ENCODE measurements around the gene RHEX. TPM values are rescaled to one million over a fixed set of nuclear protein-coding genes. Genes with fewer than 3 reads are reported as not detected.
A peak's percentile ranks its signal among the peaks of the same experiment; 100 is the strongest.

The RHEX gene
- total RNA-seq, 1 donor from 2014 or later, result not detected

- H3K4me3 ChIP-seq, result no peak overlapping the region
- H3K79me2 ChIP-seq (ENCODE audit: low read depth), result no peaks in the 10 kb centered on the region
- peaks cover 6% of the 10 kb centered on the region for H3K9me3 Mint-ChIP-seq
- no peak overlapping the region for H3K4me2 ChIP-seq
- no peak for TF ChIP-seq EZH2 (IDR thresholded peaks at IDR 0.05)
- no peak for TF ChIP-seq CTCF (IDR thresholded peaks at IDR 0.05)
- no peaks in the 10 kb centered on the region for H3K36me3 Mint-ChIP-seq
- peaks cover 51% of the 10 kb centered on the region for H3K27me3 ChIP-seq
- no peak overlapping the region for H3K4me3 Mint-ChIP-seq
- H3K4me1 ChIP-seq, result peaks cover 6% of the 10 kb centered on the region
- no peak overlapping the region for H3K9ac ChIP-seq
- no peak overlapping the region for H3K27ac ChIP-seq
- DNase-seq (ENCODE audit: low spot score), result no peak
- peaks cover 44% of the 10 kb centered on the region for H3K27me3 Mint-ChIP-seq (ENCODE audit: insufficient read depth, low read depth)
- H2AFZ ChIP-seq (replicated peaks), result no peak overlapping the region
- H3K9me3 ChIP-seq (ENCODE audit: low read depth), result peaks cover 1% of the 10 kb centered on the region
- H4K20me1 ChIP-seq (ENCODE audit: low read depth), result no peaks in the 10 kb centered on the region
- H3K36me3 ChIP-seq, result no peaks in the 10 kb centered on the region
- no peak overlapping the region for H3K27ac Mint-ChIP-seq
- H3F3A ChIP-seq (ENCODE audit: low read depth), result peaks cover 4% of the 10 kb centered on the region
- H3K4me1 Mint-ChIP-seq, result peaks cover 27% of the 10 kb centered on the region
These were observed 62.0 kb downstream of the RHEX start for GRCh38 chr1:206114692-206115640.

GRCh38 chr1:206115791-206116190 is 62.8 kb downstream of the RHEX start:
- TF ChIP-seq EZH2 (IDR thresholded peaks at IDR 0.05) (no peak), CTCF (IDR thresholded peaks at IDR 0.05) (no peak), EZH2phosphoT487 (IDR thresholded peaks at IDR 0.05) (no peak)
- Histone ChIP-seq H3K79me2 (ENCODE audit: low read depth) (no peaks in the 10 kb centered on the region), H3K36me3 (no peaks in the 10 kb centered on the region), H3K4me3 (no peak overlapping the region), H2AFZ (replicated peaks) (no peak overlapping the region), H3K9me3 (ENCODE audit: low read depth) (peaks cover 10% of the 10 kb centered on the region), H3K27me3 (peaks cover 54% of the 10 kb centered on the region), H3K27ac (no peak overlapping the region), H3K9ac (no peak overlapping the region), H4K20me1 (ENCODE audit: low read depth) (no peaks in the 10 kb centered on the region), H3F3A (ENCODE audit: low read depth) (peaks cover 4% of the 10 kb centered on the region), H3K4me1 (peaks cover 6% of the 10 kb centered on the region), H3K4me2 (no peak overlapping the region)
- Mint-ChIP-seq H3K4me3 (peak overlapping the region; percentile 20), H3K9me3 (peaks cover 12% of the 10 kb centered on the region), H3K27me3 (ENCODE audit: insufficient read depth, low read depth) (peaks cover 40% of the 10 kb centered on the region), H3K4me1 (peaks cover 27% of the 10 kb centered on the region), H3K27ac (peak overlapping the region; percentile 31), H3K36me3 (no peaks in the 10 kb centered on the region)
- no peak for DNase-seq (ENCODE audit: low spot score)

- peak overlapping the region; percentile 100 for H3K4me2 ChIP-seq
- peaks cover 37% of the 10 kb centered on the region for H3K27me3 Mint-ChIP-seq (ENCODE audit: insufficient read depth, low read depth)
- peaks cover 27% of the 10 kb centered on the region for H3K4me1 Mint-ChIP-seq
These were observed 63.4 kb downstream of the RHEX start for GRCh38 chr1:206116191-206116872.

More at GRCh38 chr1:206116191-206116872, 63.4 kb downstream of the RHEX start:
- Mint-ChIP-seq H3K27ac (no peak overlapping the region), H3K36me3 (no peaks in the 10 kb centered on the region), H3K9me3 (peaks cover 15% of the 10 kb centered on the region), H3K4me3 (peak overlapping the region; percentile 83)
- Histone ChIP-seq H4K20me1 (ENCODE audit: low read depth) (no peaks in the 10 kb centered on the region), H3K9me3 (ENCODE audit: low read depth) (peaks cover 12% of the 10 kb centered on the region), H3K27me3 (peaks cover 54% of the 10 kb centered on the region), H3F3A (ENCODE audit: low read depth) (peaks cover 4% of the 10 kb centered on the region), H3K9ac (no peak overlapping the region), H3K4me1 (peaks cover 6% of the 10 kb centered on the region), H3K4me3 (peak overlapping the region; percentile 72), H2AFZ (replicated peaks) (peak overlapping the region; percentile 98), H3K36me3 (no peaks in the 10 kb centered on the region), H3K79me2 (ENCODE audit: low read depth) (no peaks in the 10 kb centered on the region), H3K27ac (no peak overlapping the region)
- TF ChIP-seq EZH2phosphoT487 (IDR thresholded peaks at IDR 0.05) (no peak), CTCF (IDR thresholded peaks at IDR 0.05) (no peak)
- DNase-seq (ENCODE audit: low spot score), result no peak

All from neural progenitor cell (in vitro differentiated cells).